HEK293 (cell line): ENCODE measurements around the gene TSR1.

Source experiments
- CTCF ChIA-PET: fragments of 350-600 bp; formaldehyde crosslinking; extraction: SDS; loops from one replicate; lab custom pipeline; 2021; ENCODE audit warnings: antibody characterized with exemption; lab: Yijun Ruan, JAX
- POLR2A ChIA-PET: fragments of 300-600 bp; formaldehyde crosslinking; extraction: SDS; loops from one replicate; lab custom pipeline; 2020; ENCODE audit warnings: antibody characterized with exemption, inconsistent platforms; lab: Yijun Ruan, JAX
- H3K27ac ChIP-seq: fragments of 200-500 bp; sonication (Bioruptor generic); 2 replicates; pipeline ENCODE4 v1.5.1; 2014; ENCODE audit warnings: low read depth, low read length, control low read depth, inconsistent platforms; ENCODE audit errors: extremely low read depth
- H3K36me3 ChIP-seq, 2 experiments: fragments of 200-500 bp in 1 of 2; sonication (Bioruptor generic) in 1 of 2; 1 replicate in 1 of 2; 2 replicates in 1 of 2; pipeline ENCODE4 v1.5.1; 2014 to 2017; ENCODE audit warnings: inconsistent platforms in 2 of 2, low read length in 2 of 2; ENCODE audit not compliant: control insufficient read depth in 2 of 2, insufficient read depth in 1 of 2
- H3K4me1 ChIP-seq: fragments of 200-500 bp; sonication (Bioruptor generic); 2 replicates; pipeline ENCODE4 v1.5.1; 2014; ENCODE audit warnings: mild to moderate bottlenecking, low read length, inconsistent platforms; ENCODE audit not compliant: control insufficient read depth, insufficient read depth
- H3K4me3 ChIP-seq: 2 replicates; pipeline ENCODE4 v1.5.1; 2011; ENCODE audit warnings: low read depth, mild to moderate bottlenecking, control low read depth, low read length, moderate library complexity
- H3K9me3 ChIP-seq: fragments of 200-500 bp; sonication (Bioruptor generic); 2 replicates; pipeline ENCODE4 v1.5.1; 2014; ENCODE audit warnings: low read depth, low read length, inconsistent platforms; ENCODE audit not compliant: control insufficient read depth, insufficient read depth
- GFI1B ChIP-seq: fragments of 450-650 bp; formaldehyde crosslinking; IDR thresholded peaks from 2 replicates; pipeline ENCODE4 v1.5.1; 2016; ENCODE audit warnings: missing biosample characterization, missing genetic modification characterization
- KLF7 ChIP-seq: fragments of 450-650 bp; formaldehyde crosslinking; IDR thresholded peaks from 2 replicates; pipeline ENCODE4 v1.5.1; 2016; ENCODE audit warnings: missing biosample characterization, missing genetic modification characterization, borderline replicate concordance
- PRDM2 ChIP-seq: fragments of 450-650 bp; formaldehyde crosslinking; IDR thresholded peaks from 2 replicates; pipeline ENCODE4 v1.5.1; 2016; ENCODE audit warnings: missing biosample characterization, missing genetic modification characterization, borderline replicate concordance
- REPIN1 ChIP-seq: fragments of 450-650 bp; formaldehyde crosslinking; IDR thresholded peaks from 2 replicates; pipeline ENCODE4 v1.5.1; 2017; ENCODE audit warnings: missing biosample characterization, missing genetic modification characterization, low read depth
- SP2 ChIP-seq: fragments of 450-650 bp; formaldehyde crosslinking; IDR thresholded peaks from 2 replicates; pipeline ENCODE4 v1.5.1; 2016; ENCODE audit warnings: missing biosample characterization, missing genetic modification characterization
- TSHZ1 ChIP-seq: fragments of 450-650 bp; formaldehyde crosslinking; IDR thresholded peaks from 2 replicates; pipeline ENCODE4 v1.5.1; 2016; ENCODE audit warnings: missing biosample characterization, missing genetic modification characterization, borderline replicate concordance
- WT1 ChIP-seq: fragments of 450-650 bp; formaldehyde crosslinking; IDR thresholded peaks from 2 replicates; pipeline ENCODE4 v1.5.1; 2016; ENCODE audit warnings: missing biosample characterization, missing genetic modification characterization
- ZNF221 ChIP-seq: fragments of 450-650 bp; formaldehyde crosslinking; IDR thresholded peaks from 2 replicates; pipeline ENCODE4 v1.5.1; 2017; ENCODE audit warnings: missing biosample characterization, missing genetic modification characterization, borderline replicate concordance
- ZNF292 ChIP-seq: fragments of 450-650 bp; formaldehyde crosslinking; IDR thresholded peaks from 2 replicates; pipeline ENCODE4 v1.5.1; 2016; ENCODE audit warnings: low read depth, missing biosample characterization, missing genetic modification characterization, borderline replicate concordance
- ZNF624 ChIP-seq: fragments of 450-650 bp; formaldehyde crosslinking; IDR thresholded peaks from 2 replicates; pipeline ENCODE4 v1.5.1; 2017; ENCODE audit warnings: missing biosample characterization, missing genetic modification characterization
- ZNF629 ChIP-seq: fragments of 450-650 bp; formaldehyde crosslinking; IDR thresholded peaks from 2 replicates; pipeline ENCODE4 v1.5.1; 2017; ENCODE audit warnings: missing biosample characterization, missing genetic modification characterization
- ZNF645 ChIP-seq: fragments of 450-650 bp; formaldehyde crosslinking; IDR thresholded peaks from 2 replicates; pipeline ENCODE4; 2016; ENCODE audit warnings: missing biosample characterization, missing genetic modification characterization
- ZNF658 ChIP-seq: fragments of 450-650 bp; formaldehyde crosslinking; IDR thresholded peaks from 2 replicates; pipeline ENCODE4; 2016; ENCODE audit warnings: missing biosample characterization, missing genetic modification characterization
- ZNF704 ChIP-seq: fragments of 450-650 bp; formaldehyde crosslinking; IDR thresholded peaks from 2 replicates; pipeline ENCODE4 v1.5.1; 2016; ENCODE audit warnings: missing biosample characterization, missing genetic modification characterization
- ZNF747 ChIP-seq: fragments of 450-650 bp; formaldehyde crosslinking; IDR thresholded peaks from 2 replicates; pipeline ENCODE4 v1.5.1; 2016; ENCODE audit warnings: missing biosample characterization, missing genetic modification characterization
- ZSCAN30 ChIP-seq: fragments of 450-650 bp; IDR thresholded peaks from 2 replicates; pipeline ENCODE4 v1.5.1; 2018; ENCODE audit warnings: missing biosample characterization, mild to moderate bottlenecking, missing genetic modification characterization, moderate library complexity

TSR1 gene

GRCh38 chr17:2336852-2337543 lies 741 bp upstream of the TSR1 start, which contains the start of gene SGSM2 (continued):
- TF ChIP-seq PRDM2 (tag by site-specific recombination) (no peak), ZNF658 (tag by site-specific recombination) (no peak), GFI1B (no peak), KLF7 (tag by site-specific recombination) (no peak), ZNF629 (tag by site-specific recombination) (no peak), WT1 (no peak), ZNF645 (tag by site-specific recombination) (no peak)

GRCh38 chr17:2335726-2336214 lies 487 bp downstream of the TSR1 start:
- Histone ChIP-seq H3K4me3 (peak overlapping the region; percentile 56), H3K27ac (peak overlapping the region; percentile 88; the same call in 1 of the 2 replicates), H3K9me3 (no peaks in the 10 kb centered on the region), H3K36me3 (peaks cover 46 to 50% of the 10 kb centered on the region in 2 experiments), H3K4me1 (peaks cover 14% of the 10 kb centered on the region)
- TF ChIP-seq REPIN1 (tag by site-specific recombination) (0 out of 2 replicates have a peak, but pooled peaks have one; percentile 8), ZSCAN30 (tag by site-specific recombination) (no peak), ZNF624 (no peak)
- ChIA-PET POLR2A (interaction anchor here (0.5 to 4.0 kb wide), 21 partner anchors 9 to 206 kb away, joined by 3 to 49 read pairs (median 5); partner anchors contain the start of genes SMG6 and SRR), CTCF (interaction anchor here (0.9 to 10.9 kb wide), 9 partner anchors 12 to 91 kb away, joined by 3 to 110 read pairs (median 5); no protein-coding TSS in a partner anchor)

- ChIA-PET CTCF (interaction anchor here (0.6 to 10.9 kb wide), 6 partner anchors 17 to 1393 kb away, joined by 3 to 110 read pairs (median 3); no protein-coding TSS in a partner anchor), POLR2A (interaction anchor here (0.8 to 1.2 kb wide), 2 partner anchors 12 to 28 kb away, joined by 3 read pairs; partner anchors contain the start of genes SMG6 and SRR)
- H3K9me3 ChIP-seq, result no peaks in the 10 kb centered on the region
- TF ChIP-seq ZNF292 (no peak), TSHZ1 (tag by site-specific recombination) (no peak), ZNF747 (tag by site-specific recombination) (no peak), ZNF624 (no peak), SP2 (tag by site-specific recombination) (no peak), ZNF704 (tag by site-specific recombination) (no peak), ZNF221 (no peak)
- H3K4me1 ChIP-seq, result peaks cover 5% of the 10 kb centered on the region
- H3K27ac ChIP-seq, result no peak overlapping the region
- peaks cover 91% of the 10 kb centered on the region in 2 experiments for H3K36me3 ChIP-seq
- H3K4me3 ChIP-seq, result no peak overlapping the region
These were observed 5.0 kb downstream of the TSR1 start for GRCh38 chr17:2331303-2331702.
